B cell (primary cell): ENCODE data around the gene SLC6A12. TPM values are rescaled to one million over a fixed set of nuclear protein-coding genes. Genes with fewer than 3 reads are reported as not detected.

Experiments
- ATAC-seq: fragments of 200-7000 bp; cut with Tn5 transposase; one replicate; pipeline ENCODE4 v1.10.0; 2021; ENCODE audit warnings: low read depth, mild to moderate bottlenecking, moderate number of reproducible peaks, moderate library complexity
- CTCF ChIA-PET: fragments of 350-600 bp; sonication (Branson Sonifier 250); formaldehyde crosslinking; loops from one replicate; lab custom pipeline; 2021; ENCODE audit warnings: antibody characterized with exemption, inconsistent platforms; lab: Charles Lee
- POLR2A ChIA-PET: fragments of 350-600 bp; sonication (Branson Sonifier 250); formaldehyde crosslinking; loops from one replicate; lab custom pipeline; 2021; ENCODE audit warnings: antibody characterized with exemption; lab: Charles Lee
- DNase-seq: peaks from one replicate; pipeline ENCODE4 v3.0.0; 2013
- H2AFZ ChIP-seq: 2 replicates; pipeline ENCODE4 v1.6.1; 2012; ENCODE audit warnings: mild to moderate bottlenecking, low read depth, low read length; ENCODE audit not compliant: insufficient read depth, poor library complexity, severe bottlenecking
- H3K27ac ChIP-seq, 2 donors: 1 replicate in 1 of 2; 2 replicates in 1 of 2; pipeline ENCODE4 v1.5.1; 2012 to 2013; ENCODE audit warnings: low read length in 2 of 2, mild to moderate bottlenecking in 2 of 2, moderate library complexity in 1 of 2
- H3K27me3 ChIP-seq, 4 experiments: fragments of 200-600 bp in 1 of 4; sonication (generic) in 1 of 4; replicated peaks in 1 of 4; 1 replicate in 2 of 4; 2 replicates in 2 of 4; pipeline versions ENCODE4 v1.6.1 to v1.7.0; 2013 to 2016; ENCODE audit warnings: low read length in 3 of 4, mild to moderate bottlenecking in 2 of 4, mixed read lengths in 1 of 4, moderate library complexity in 1 of 4; ENCODE audit not compliant: insufficient read depth in 4 of 4, control insufficient read depth in 3 of 4; ENCODE audit errors: control extremely low read depth in 1 of 4
- H3K36me3 ChIP-seq, 2 experiments: replicated peaks in 1 of 2; 1 replicate in 1 of 2; 2 replicates in 1 of 2; pipeline versions ENCODE4 v1.6.1 to v1.7.1; 2013; ENCODE audit warnings: low read length in 1 of 2; ENCODE audit not compliant: insufficient read depth in 2 of 2, control insufficient read depth in 1 of 2; ENCODE audit errors: control extremely low read depth in 1 of 2, extremely low read depth in 1 of 2
- H3K4me1 ChIP-seq, 2 donors: fragments of 200-600 bp in 1 of 2; sonication (generic) in 1 of 2; 1 replicate in 1 of 2; 2 replicates in 1 of 2; pipeline versions ENCODE4 v1.5.1 to v1.6.1; 2013 to 2017; ENCODE audit warnings: low read length in 2 of 2; ENCODE audit not compliant: control insufficient read depth in 2 of 2, insufficient read depth in 2 of 2
- H3K4me2 ChIP-seq: replicated peaks from 2 replicates; pipeline ENCODE3; 2012; ENCODE audit warnings: mild to moderate bottlenecking, low read depth, low read length; ENCODE audit not compliant: poor library complexity, severe bottlenecking
- H3K4me3 ChIP-seq, 5 experiments: fragments of 200-600 bp in 1 of 5; sonication (generic) in 1 of 5; 1 replicate in 3 of 5; 2 replicates in 2 of 5; pipeline versions ENCODE4 v1.5.1 to v1.7.0; 2011 to 2016; ENCODE audit warnings: low read length in 4 of 5, mild to moderate bottlenecking in 4 of 5, low read depth in 2 of 5, control low read depth in 1 of 5, moderate library complexity in 1 of 5; ENCODE audit not compliant: insufficient read depth in 1 of 5; ENCODE audit errors: control extremely low read depth in 1 of 5, extremely low read depth in 1 of 5
- H3K79me2 ChIP-seq: fragments of 200-600 bp; sonication (generic); one replicate; pipeline ENCODE4 v1.6.0; 2016; ENCODE audit warnings: low read length; ENCODE audit not compliant: control insufficient read depth, insufficient read depth
- H3K9ac ChIP-seq: fragments of 200-600 bp; sonication (generic); 2 replicates; pipeline ENCODE4 v1.6.1; 2017; ENCODE audit warnings: mild to moderate bottlenecking, low read length, moderate library complexity
- H3K9me3 ChIP-seq, 3 donors: one replicate each; pipeline versions ENCODE4 v1.6.1 to v1.7.1; 2013; ENCODE audit warnings: low read length in 2 of 3; ENCODE audit not compliant: control insufficient read depth in 2 of 3, insufficient read depth in 1 of 3; ENCODE audit errors: control extremely low read depth in 1 of 3
- H4K20me1 ChIP-seq: 2 replicates; pipeline ENCODE4 v1.6.0; 2012; ENCODE audit warnings: mild to moderate bottlenecking, low read length; ENCODE audit not compliant: insufficient read depth, control insufficient read depth, poor library complexity, severe bottlenecking
- H3K27ac Mint-ChIP-seq: one replicate; pipeline ENCODE4 v1.8.0; 2021; ENCODE audit warnings: mixed read lengths
- H3K27me3 Mint-ChIP-seq: one replicate; pipeline ENCODE4 v1.8.0; 2021; ENCODE audit warnings: mixed read lengths
- H3K4me1 Mint-ChIP-seq: one replicate; pipeline ENCODE4 v1.8.0; 2021; ENCODE audit warnings: mixed read lengths
- H3K4me3 Mint-ChIP-seq: one replicate; pipeline ENCODE4 v1.8.0; 2021; ENCODE audit warnings: mixed read lengths
- H3K9me3 Mint-ChIP-seq: one replicate; pipeline ENCODE4 v1.8.0; 2022; ENCODE audit warnings: mixed read lengths; ENCODE audit not compliant: insufficient read depth
- CTCF ChIP-seq: fragments of 200-600 bp; IDR thresholded peaks from one replicate; pipeline ENCODE4 v1.8.0; 2022; ENCODE audit warnings: antibody characterized with exemption, mild to moderate bottlenecking
- EZH2 ChIP-seq: IDR thresholded peaks from 2 replicates; pipeline ENCODE4 v1.6.1; 2012; ENCODE audit warnings: borderline replicate concordance, low read depth, mild to moderate bottlenecking, moderate library complexity, low read length; ENCODE audit not compliant: insufficient read depth, poor library complexity, severe bottlenecking
- WGBS: methylation state at CpG from one replicate; pipeline ENCODE4 v1.1.5; 2013; ENCODE audit warnings: missing lambda C conversion rate; ENCODE audit not compliant: insufficient coverage; 5-methylcytosine and 5-hydroxymethylcytosine counted together
- intact Hi-C: fragments of 100-400 bp; cut with micrococcal nuclease; formaldehyde crosslinking; loops from one replicate; pipeline ENCODE4 v1.10.0; 2022
- polyA plus RNA-seq: library from polyadenylated mRNA; depleted of rRNA; stranded (reverse); fragments of >200 nt; gene quantifications from 2 replicates; pipeline ENCODE4 v1.2.3, GENCODE V29; 2012
- total RNA-seq, 2 donors: library from RNA; stranded (reverse); fragments of 120-200 nt in 1 of 2; gene quantifications; 1 replicate in 1 of 2; 2 replicates in 1 of 2; pipeline versions ENCODE4 v1.2.3 to v1.2.4, GENCODE V29; 2013 to 2022

Gene SLC6A12
- total and polyA plus RNA-seq, 2 donors (not counting 1 experiment from before 2014, with no cell fraction given), result 0.06 TPM; not detected in 1

DNA sequence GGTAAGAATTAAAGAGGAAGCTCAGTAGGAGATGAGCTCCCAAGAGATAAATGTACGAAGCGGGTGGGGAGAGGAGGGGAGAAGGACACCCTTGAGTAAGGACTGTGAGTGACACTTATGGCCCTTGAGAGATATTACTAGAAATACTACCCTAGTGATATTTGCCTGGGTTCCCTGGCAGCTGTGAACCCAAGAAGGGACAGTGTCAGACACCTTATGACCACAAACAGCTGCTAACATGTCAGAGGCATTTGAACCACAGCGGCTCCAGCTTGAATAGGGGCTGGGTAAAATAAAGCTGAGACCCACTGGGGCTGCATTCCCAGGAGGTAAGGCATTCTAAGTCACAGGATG lies 19.6 kb upstream of the SLC6A12 start:
- Histone ChIP-seq H3K79me2 (no peaks in the 10 kb centered on the region), H3K4me2 (no peak overlapping the region), H3K4me1 (no peaks in the 10 kb centered on the region), H3K9me3 (peaks cover 0 to 26% (median 3%) of the 10 kb centered on the region in 3 donors), H3K27me3 (no peaks in the 10 kb centered on the region), H2AFZ (no peak overlapping the region), H4K20me1 (no peaks in the 10 kb centered on the region), H3K9ac (no peak overlapping the region), H3K27ac (no peak overlapping the region), H3K36me3 (no peaks in the 10 kb centered on the region), H3K4me3 (no peak overlapping the region)
- CTCF ChIA-PET, result no interaction called here
- ATAC-seq (no peak), DNase-seq (no peak)
- WGBS, result 0% methylated on average over 1 of the region's 3 CpGs
- H3K27me3 Mint-ChIP-seq, result peaks cover 31% of the 10 kb centered on the region
- no peaks in the 10 kb centered on the region for H3K4me1 Mint-ChIP-seq
- intact Hi-C loops, result no loop called here
- TF ChIP-seq CTCF, result no peak
- H3K27ac Mint-ChIP-seq, result no peak overlapping the region
- POLR2A ChIA-PET, result no interaction called here
- no peak overlapping the region for H3K4me3 Mint-ChIP-seq
- peaks cover 9% of the 10 kb centered on the region for H3K9me3 Mint-ChIP-seq

DNA sequence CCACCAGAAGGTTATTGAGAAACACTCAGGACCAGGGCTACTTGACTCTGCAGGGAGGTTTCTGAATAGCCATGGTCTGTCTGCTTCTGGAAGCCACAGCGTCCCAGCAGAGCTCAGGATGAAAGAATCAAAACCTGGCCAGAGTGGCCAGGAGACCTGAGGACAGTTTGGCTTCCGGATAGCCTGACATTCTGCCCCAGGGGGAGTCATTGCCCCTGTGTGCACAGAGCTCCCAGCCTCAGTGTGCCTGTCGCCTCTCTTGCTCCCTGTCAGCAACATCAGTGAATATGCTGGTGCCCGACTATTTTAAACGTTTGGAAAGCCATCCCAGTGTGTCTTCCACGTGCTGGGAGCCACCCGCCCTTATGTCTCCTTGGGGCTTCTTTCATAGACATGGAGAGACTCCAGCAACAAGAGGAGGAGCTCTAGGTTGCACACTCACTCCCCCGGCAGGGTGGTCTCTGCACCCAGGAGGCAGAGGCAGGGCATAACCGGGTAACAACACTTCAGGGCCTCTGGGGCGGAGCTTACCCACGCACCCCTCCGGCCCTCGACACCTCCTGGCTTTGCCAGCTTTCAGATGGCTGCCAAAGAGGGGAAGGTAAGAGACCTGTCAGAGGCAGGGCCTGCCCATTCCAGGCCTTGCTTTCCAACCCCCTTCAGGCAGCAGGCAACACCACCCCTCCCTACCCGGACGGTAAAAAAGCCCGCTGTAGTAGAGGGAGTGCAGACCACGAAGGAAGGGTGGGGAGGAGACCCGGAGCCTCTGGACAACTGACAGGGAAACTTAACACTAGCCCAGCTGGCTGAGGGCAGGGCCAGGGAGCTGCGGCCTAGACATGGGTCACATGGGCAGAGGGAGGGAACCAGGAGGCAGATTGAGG lies 19.0 kb upstream of the SLC6A12 start:
- Mint-ChIP-seq H3K27me3 (peaks cover 29% of the 10 kb centered on the region), H3K4me3 (no peak overlapping the region), H3K4me1 (no peaks in the 10 kb centered on the region), H3K27ac (no peak overlapping the region), H3K9me3 (peaks cover 9% of the 10 kb centered on the region)
- TF ChIP-seq EZH2, result no peak
- TF ChIP-seq CTCF, result no peak
- Histone ChIP-seq H3K9me3 (peaks cover 0 to 26% (median 3%) of the 10 kb centered on the region in 3 donors), H2AFZ (no peak overlapping the region), H3K27me3 (no peaks in the 10 kb centered on the region), H3K27ac (no peak overlapping the region), H4K20me1 (no peaks in the 10 kb centered on the region), H3K4me3 (no peak overlapping the region), H3K4me2 (no peak overlapping the region), H3K36me3 (no peaks in the 10 kb centered on the region), H3K79me2 (no peaks in the 10 kb centered on the region), H3K4me1 (no peaks in the 10 kb centered on the region), H3K9ac (no peak overlapping the region)
- DNase-seq, result no peak
- ATAC-seq, result no peak
- ChIA-PET CTCF (no interaction called here), POLR2A (no interaction called here)
- WGBS, result 73% methylated on average over 17 of the region's 19 CpGs
- intact Hi-C loops, result no loop called here
